HG03460 (cell line): Measurements from ENCODE around the gene SPRED2.

ENCODE experiments used
- ATAC-seq: cut with Tn5 transposase; IDR thresholded peaks from one replicate; pipeline ENCODE4 v1.9.1; 2021; ENCODE audit not compliant: unreplicated experiment

Gene SPRED2

GRCh38 chr2:65369980-65370379 lies 62.4 kb downstream of the SPRED2 start:
- no peak for ATAC-seq

GRCh38 chr2:65369574-65369973 lies 62.8 kb downstream of the SPRED2 start:
- no peak for ATAC-seq

GRCh38 chr2:65368468-65368867 lies 63.9 kb downstream of the SPRED2 start:
- ATAC-seq: no peak

GRCh38 chr2:65367524-65367923 lies 64.9 kb downstream of the SPRED2 start:
- no peak for ATAC-seq

GRCh38 chr2:65366595-65367125 lies 65.7 kb downstream of the SPRED2 start:
- ATAC-seq: peak; percentile 69

- no peak for ATAC-seq
These were observed 67.2 kb downstream of the SPRED2 start for GRCh38 chr2:65364986-65365733.

- ATAC-seq: no peak
These were observed 68.3 kb downstream of the SPRED2 start for GRCh38 chr2:65363879-65364666.

- no peak for ATAC-seq
These were observed 70.8 kb downstream of the SPRED2 start for GRCh38 chr2:65361623-65362022.

GRCh38 chr2:65360441-65360840 lies 72.0 kb downstream of the SPRED2 start:
- no peak for ATAC-seq

- ATAC-seq: no peak
These were observed 73.6 kb downstream of the SPRED2 start for GRCh38 chr2:65358678-65359400.

- peak; percentile 82 for ATAC-seq
These were observed 74.5 kb downstream of the SPRED2 start for GRCh38 chr2:65357959-65358294.

GRCh38 chr2:65357095-65357958 lies 75.1 kb downstream of the SPRED2 start:
- peak; percentile 48 for ATAC-seq

- ATAC-seq: no peak
These were observed 77.1 kb downstream of the SPRED2 start for GRCh38 chr2:65355186-65355831.

- ATAC-seq: no peak
These were observed 77.6 kb downstream of the SPRED2 start for GRCh38 chr2:65354773-65355172.

GRCh38 chr2:65353927-65354326 lies 78.5 kb downstream of the SPRED2 start:
- no peak for ATAC-seq

- no peak for ATAC-seq
These were observed 79.4 kb downstream of the SPRED2 start for GRCh38 chr2:65353046-65353445.

- no peak for ATAC-seq
These were observed 80.3 kb downstream of the SPRED2 start for GRCh38 chr2:65351948-65352595.

GRCh38 chr2:65351234-65351947 lies 81.0 kb downstream of the SPRED2 start:
- ATAC-seq: no peak

GRCh38 chr2:65350651-65351056 lies 81.7 kb downstream of the SPRED2 start:
- ATAC-seq: no peak
